EH (cell line): Measurements from ENCODE around the gene TACSTD2.
A peak's percentile ranks its signal among the peaks of the same experiment; 100 is the strongest.
"Not testable (repeated sequence)": the region's sequence is repeated elsewhere in the genome, so short reads cannot be mapped to it uniquely, and the experiment has no call there.

Experiments
- DNase-seq: peaks from one replicate; pipeline ENCODE4 v3.0.0-alpha.2; 2015; ENCODE audit warnings: low read depth

Gene TACSTD2

GRCh38 chr1:58563715-58564114, 13.3 kb downstream of the TACSTD2 start:
- not testable (repeated sequence) for DNase-seq

- DNase-seq, result no peak
Measured at GRCh38 chr1:58561633-58562032, 15.4 kb downstream of the TACSTD2 start.

- no peak for DNase-seq
Measured at GRCh38 chr1:58555393-58555792, 21.7 kb downstream of the TACSTD2 start.

- no peak for DNase-seq
Measured at GRCh38 chr1:58551186-58552140, 25.6 kb downstream of the TACSTD2 start.

GRCh38 chr1:58549291-58549690, 27.8 kb downstream of the TACSTD2 start:
- not testable (repeated sequence) for DNase-seq

- no peak for DNase-seq
Measured at GRCh38 chr1:58548371-58548770, 28.7 kb downstream of the TACSTD2 start.

GRCh38 chr1:58546520-58547308, 30.3 kb downstream of the TACSTD2 start, which contains the start of gene OMA1:
Gene OMA1, minus strand, starts transcription at chr1:58546726. Its CDS starts 7,432 bp downstream, at chr1:58539294.
- DNase-seq, result peak; percentile 98

- peak; percentile 87 for DNase-seq
Measured at GRCh38 chr1:58545591-58546519, 31.2 kb downstream of the TACSTD2 start.

GRCh38 chr1:58543260-58543659, 33.8 kb downstream of the TACSTD2 start:
- DNase-seq, result no peak

- peak; percentile 24 for DNase-seq
Measured at GRCh38 chr1:58539553-58539952, 37.5 kb downstream of the TACSTD2 start.

- no peak for DNase-seq
Measured at GRCh38 chr1:58538821-58539220, 38.2 kb downstream of the TACSTD2 start.

- DNase-seq, result not testable (repeated sequence)
Measured at GRCh38 chr1:58531842-58532241, 45.2 kb downstream of the TACSTD2 start.

GRCh38 chr1:58529284-58529683, 47.8 kb downstream of the TACSTD2 start:
- no peak for DNase-seq

GRCh38 chr1:58528518-58528917, 48.5 kb downstream of the TACSTD2 start:
- peak; percentile 76 for DNase-seq
